ENCODE measurements around the gene N4BP3.

- TF ChIP-seq CTCF (IDR thresholded peaks at IDR 0.05): no peak
- no peak for TF ChIP-seq POLR2A (IDR thresholded peaks at IDR 0.05)
Observed at GRCh38 chr5:178080618-178081410, 32.5 kb upstream of the N4BP3 start.
